ENCODE data around the gene ANKRD23. TPM values are rescaled to one million over a fixed set of nuclear protein-coding genes. Genes with fewer than 3 reads are reported as not detected.

The ANKRD23 gene
- total and polyA plus RNA-seq, 2 of the 13 experiments (the other 11 are each of a cell fraction or from before 2014, with no cell fraction given): 1.5 to 1.6 TPM

DNA sequence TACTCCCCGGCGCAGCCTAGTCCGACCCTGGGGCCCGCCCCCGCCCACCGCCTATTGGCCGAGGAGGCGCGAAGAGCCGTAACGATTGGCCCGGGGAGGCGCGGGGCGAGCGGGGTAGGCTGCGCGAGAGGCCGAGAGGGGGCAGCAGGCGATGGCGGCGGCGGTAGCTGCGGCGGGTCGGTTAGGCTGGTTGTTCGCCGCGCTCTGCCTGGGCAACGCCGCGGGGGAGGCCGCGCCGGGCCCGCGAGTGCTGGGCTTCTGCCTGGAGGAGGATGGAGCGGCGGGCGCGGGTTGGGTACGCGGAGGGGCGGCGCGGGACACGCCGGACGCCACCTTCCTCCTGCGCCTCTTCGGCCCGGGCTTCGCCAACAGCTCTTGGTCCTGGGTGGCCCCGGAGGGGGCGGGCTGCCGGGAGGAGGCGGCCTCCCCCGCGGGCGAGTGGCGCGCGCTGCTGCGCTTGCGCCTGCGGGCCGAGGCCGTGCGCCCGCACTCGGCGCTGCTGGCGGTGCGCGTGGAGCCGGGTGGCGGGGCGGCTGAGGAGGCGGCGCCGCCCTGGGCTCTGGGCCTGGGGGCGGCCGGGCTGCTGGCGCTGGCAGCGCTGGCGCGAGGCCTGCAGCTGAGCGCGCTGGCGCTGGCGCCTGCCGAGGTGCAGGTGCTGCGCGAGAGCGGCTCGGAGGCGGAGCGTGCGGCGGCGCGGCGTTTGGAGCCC, 27.5 kb downstream of the ANKRD23 start, which contains the start of gene CNNM3 (continued):
- TF ChIP-seq, protein P1, sequence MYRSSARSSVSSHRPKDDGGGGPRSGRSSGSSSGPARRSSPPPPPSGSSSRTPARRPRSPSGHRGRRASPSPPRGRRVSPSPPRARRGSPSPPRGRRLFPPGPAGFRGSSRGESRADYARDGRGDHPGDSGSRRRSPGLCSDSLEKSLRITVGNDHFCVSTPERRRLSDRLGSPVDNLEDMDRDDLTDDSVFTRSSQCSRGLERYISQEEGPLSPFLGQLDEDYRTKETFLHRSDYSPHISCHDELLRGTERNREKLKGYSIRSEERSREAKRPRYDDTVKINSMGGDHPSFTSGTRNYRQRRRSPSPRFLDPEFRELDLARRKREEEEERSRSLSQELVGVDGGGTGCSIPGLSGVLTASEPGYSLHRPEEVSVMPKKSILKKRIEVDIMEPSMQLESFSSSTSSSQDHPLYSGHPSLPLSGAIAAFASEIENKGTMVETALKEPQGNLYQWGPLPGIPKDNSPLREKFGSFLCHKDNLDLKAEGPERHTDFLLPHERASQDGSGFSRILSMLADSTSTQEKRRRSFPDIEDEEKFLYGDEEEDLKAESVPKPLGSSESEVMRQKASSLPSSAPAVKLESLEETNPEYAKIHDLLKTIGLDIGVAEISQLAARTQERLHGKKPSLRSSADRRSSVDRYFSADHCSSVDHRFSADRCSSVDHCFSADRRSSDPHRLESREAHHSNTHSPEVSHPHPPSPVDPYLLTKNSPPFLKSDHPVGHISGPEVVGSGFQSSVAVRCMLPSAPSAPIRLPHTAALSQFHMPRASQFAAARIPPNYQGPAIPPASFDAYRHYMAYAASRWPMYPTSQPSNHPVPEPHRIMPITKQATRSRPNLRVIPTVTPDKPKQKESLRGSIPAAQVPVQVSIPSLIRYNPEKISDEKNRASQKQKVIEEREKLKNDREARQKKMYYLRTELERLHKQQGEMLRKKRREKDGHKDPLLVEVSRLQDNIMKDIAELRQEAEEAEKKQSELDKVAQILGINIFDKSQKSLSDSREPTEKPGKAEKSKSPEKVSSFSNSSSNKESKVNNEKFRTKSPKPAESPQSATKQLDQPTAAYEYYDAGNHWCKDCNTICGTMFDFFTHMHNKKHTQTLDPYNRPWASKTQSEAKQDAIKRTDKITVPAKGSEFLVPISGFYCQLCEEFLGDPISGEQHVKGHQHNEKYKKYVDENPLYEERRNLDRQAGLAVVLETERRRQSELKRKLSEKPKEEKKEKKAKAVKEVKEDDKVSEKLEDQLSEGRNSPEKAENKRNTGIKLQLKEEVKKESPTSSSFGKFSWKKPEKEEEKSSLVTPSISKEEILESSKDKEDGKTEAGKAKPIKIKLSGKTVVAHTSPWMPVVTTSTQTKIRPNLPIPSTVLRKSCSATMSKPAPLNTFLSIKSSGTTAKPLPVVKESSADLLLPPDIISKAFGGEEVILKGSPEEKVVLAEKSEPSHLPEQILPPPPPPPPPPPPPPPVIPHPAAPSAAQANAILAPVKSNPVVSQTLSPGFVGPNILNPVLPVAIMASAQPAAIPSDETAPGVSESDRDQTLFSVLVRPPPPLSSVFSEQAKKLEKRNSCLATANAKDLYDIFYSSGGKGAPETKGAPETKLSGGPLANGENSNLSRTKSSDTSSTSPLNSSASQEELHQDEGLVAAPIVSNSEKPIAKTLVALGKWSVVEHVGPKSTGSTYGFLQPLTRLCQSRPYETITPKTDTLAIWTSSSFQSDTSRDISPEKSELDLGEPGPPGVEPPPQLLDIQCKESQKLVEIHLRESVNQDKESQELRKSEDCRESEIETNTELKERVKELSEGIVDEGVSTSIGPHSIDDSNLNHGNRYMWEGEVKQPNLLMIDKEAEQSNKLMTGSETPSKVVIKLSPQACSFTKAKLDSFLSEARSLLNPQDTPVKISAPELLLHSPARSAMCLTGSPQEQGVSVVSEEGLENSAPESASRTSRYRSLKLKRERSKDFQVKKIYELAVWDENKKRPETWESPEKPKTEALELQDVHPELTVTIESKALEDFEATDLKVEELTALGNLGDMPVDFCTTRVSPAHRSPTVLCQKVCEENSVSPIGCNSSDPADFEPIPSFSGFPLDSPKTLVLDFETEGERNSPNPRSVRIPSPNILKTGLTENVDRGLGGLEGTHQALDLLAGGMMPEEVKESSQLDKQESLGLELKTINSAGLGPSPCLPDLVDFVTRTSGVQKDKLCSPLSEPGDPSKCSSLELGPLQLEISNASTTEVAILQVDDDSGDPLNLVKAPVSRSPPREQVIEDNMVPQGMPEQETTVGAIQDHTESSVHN (CRISPR knock-in tag; IDR thresholded peaks at IDR 0.05): 0 out of 2 replicates have a peak, but pooled peaks have one; percentile 65
- TF ChIP-seq MAFG (CRISPR knock-in tag; IDR thresholded peaks at IDR 0.05) (no peak), ZNF12 (CRISPR knock-in tag; IDR thresholded peaks at IDR 0.05) (no peak), IRX3 (CRISPR knock-in tag; IDR thresholded peaks at IDR 0.05; ENCODE audit: borderline replicate concordance, low read depth) (no peak), ZNF839 (CRISPR knock-in tag; IDR thresholded peaks at IDR 0.05; ENCODE audit: borderline replicate concordance) (no peak), YY1 (IDR thresholded peaks at IDR 0.05; ENCODE audit: insufficient read depth, insufficient replicate concordance, low read depth, low read length) (peak; percentile 91), ZNF446 (CRISPR knock-in tag; IDR thresholded peaks at IDR 0.05) (peak; percentile 63), ZNF558 (CRISPR knock-in tag; IDR thresholded peaks at IDR 0.05; ENCODE audit: borderline replicate concordance) (peak; percentile 93; the same call in 1 of the 2 replicates), FOXP1 (IDR thresholded peaks at IDR 0.05) (0 out of 2 replicates have a peak, but pooled peaks have one; percentile 22), FOXP1 (CRISPR knock-in tag; IDR thresholded peaks at IDR 0.05) (peak; percentile 73), KLF6 (CRISPR knock-in tag; IDR thresholded peaks at IDR 0.05) (no peak; the same call in 1 of the 2 replicates), ZFYVE20 (CRISPR knock-in tag; IDR thresholded peaks at IDR 0.05; ENCODE audit: borderline replicate concordance, low read depth) (no peak), NFKBIZ (CRISPR knock-in tag; IDR thresholded peaks at IDR 0.05) (peak; percentile 70; the same call in 1 of the 2 replicates)
- TF ChIP-seq, protein P2, sequence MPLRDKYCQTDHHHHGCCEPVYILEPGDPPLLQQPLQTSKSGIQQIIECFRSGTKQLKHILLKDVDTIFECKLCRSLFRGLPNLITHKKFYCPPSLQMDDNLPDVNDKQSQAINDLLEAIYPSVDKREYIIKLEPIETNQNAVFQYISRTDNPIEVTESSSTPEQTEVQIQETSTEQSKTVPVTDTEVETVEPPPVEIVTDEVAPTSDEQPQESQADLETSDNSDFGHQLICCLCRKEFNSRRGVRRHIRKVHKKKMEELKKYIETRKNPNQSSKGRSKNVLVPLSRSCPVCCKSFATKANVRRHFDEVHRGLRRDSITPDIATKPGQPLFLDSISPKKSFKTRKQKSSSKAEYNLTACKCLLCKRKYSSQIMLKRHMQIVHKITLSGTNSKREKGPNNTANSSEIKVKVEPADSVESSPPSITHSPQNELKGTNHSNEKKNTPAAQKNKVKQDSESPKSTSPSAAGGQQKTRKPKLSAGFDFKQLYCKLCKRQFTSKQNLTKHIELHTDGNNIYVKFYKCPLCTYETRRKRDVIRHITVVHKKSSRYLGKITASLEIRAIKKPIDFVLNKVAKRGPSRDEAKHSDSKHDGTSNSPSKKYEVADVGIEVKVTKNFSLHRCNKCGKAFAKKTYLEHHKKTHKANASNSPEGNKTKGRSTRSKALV (CRISPR knock-in tag; IDR thresholded peaks at IDR 0.05): 0 out of 2 replicates have a peak, but pooled peaks have one; percentile 31
- TF ChIP-seq, protein P3, sequence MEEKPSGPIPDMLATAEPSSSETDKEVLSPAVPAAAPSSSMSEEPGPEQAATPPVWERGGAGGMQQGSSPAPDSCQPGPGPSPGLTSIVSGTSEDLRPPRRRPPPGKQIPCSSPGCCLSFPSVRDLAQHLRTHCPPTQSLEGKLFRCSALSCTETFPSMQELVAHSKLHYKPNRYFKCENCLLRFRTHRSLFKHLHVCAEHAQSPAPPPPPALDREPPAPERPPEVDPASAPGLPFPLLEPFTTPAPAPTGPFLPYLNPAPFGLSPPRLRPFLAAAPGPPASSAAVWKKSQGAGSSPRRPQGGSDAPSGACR (CRISPR knock-in tag; IDR thresholded peaks at IDR 0.05): 0 out of 2 replicates have a peak, but pooled peaks have one; percentile 9

Measured in HepG2 (cell line).